VCaP (cell line): ENCODE measurements around the gene SLC25A13.

ENCODE experiments used
- H3K27ac ChIP-seq: fragments of 450-650 bp; 2 replicates; pipeline ENCODE4 v1.5.1; 2017
- CTCF ChIP-seq: fragments of 450-650 bp; conservative IDR thresholded peaks from 2 replicates; pipeline ENCODE4 v1.5.1; 2017; ENCODE audit warnings: mild to moderate bottlenecking, moderate library complexity

The SLC25A13 gene

GRCh38 chr7:96248405-96248804 lies 73.5 kb downstream of the SLC25A13 start:
- TF ChIP-seq CTCF: no peak

DNA sequence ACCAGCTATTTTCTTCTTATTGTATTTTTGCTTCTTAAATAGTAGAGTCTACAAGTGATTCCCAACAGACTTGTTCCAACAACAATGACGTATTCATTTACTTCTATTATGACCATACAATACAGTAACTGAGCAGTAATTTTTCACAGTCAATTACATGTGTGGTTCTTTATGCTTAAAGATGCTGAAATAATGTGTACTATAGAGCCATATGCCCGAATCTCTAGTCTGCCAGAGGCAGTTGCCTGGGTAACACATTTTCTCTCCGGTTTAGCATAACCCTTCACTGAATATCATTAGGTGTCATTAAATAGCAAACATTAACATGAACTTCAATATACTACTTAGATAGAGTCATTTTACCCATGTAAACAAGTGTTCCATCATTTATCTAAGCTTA lies 75.0 kb downstream of the SLC25A13 start:
- H3K27ac ChIP-seq: no peak overlapping the region
- TF ChIP-seq CTCF: no peak

More at GRCh38 chr7:96248405-96248804, 73.5 kb downstream of the SLC25A13 start:
- no peak overlapping the region for H3K27ac ChIP-seq

- no peak for TF ChIP-seq CTCF
- H3K27ac ChIP-seq: no peak overlapping the region
These were observed 77.0 kb downstream of the SLC25A13 start for GRCh38 chr7:96244992-96245292.

GRCh38 chr7:96244244-96244991 lies 77.5 kb downstream of the SLC25A13 start:
- no peak for TF ChIP-seq CTCF
- no peak overlapping the region for H3K27ac ChIP-seq

DNA sequence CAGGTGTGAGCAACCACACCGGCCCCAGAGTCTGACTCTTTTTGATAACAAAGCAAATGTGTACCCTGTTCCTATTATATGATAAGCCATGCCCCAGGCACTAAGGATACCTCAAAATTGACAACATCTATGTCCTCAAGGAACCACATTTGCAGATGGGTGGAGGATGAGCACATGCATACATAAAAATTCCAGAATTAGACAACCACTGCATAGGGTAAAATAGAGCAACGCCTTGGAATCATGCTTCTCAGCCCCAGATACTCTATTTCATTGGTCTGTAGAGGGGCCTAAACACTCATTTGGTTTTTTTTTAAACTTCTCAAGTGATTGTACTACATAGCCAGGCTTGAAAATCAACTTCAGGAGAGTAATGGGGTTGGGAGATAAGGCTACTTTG lies 78.7 kb downstream of the SLC25A13 start:
- TF ChIP-seq CTCF: no peak
- H3K27ac ChIP-seq: no peak overlapping the region

GRCh38 chr7:96241855-96242254 lies 80.0 kb downstream of the SLC25A13 start:
- no peak for TF ChIP-seq CTCF

GRCh38 chr7:96238976-96239766 lies 82.7 kb downstream of the SLC25A13 start:
- H3K27ac ChIP-seq: no peak overlapping the region
- no peak for TF ChIP-seq CTCF

More at GRCh38 chr7:96241855-96242254, 80.0 kb downstream of the SLC25A13 start:
- no peak overlapping the region for H3K27ac ChIP-seq
